MM.1S (cell line): Measurements from ENCODE around the gene SPINT1.

Experiments
- DNase-seq: peaks from one replicate; pipeline ENCODE4 v3.0.0-alpha.2; 2015
- H2AFZ ChIP-seq: fragments of 300-600 bp; sonication (generic); 2 replicates; pipeline ENCODE4 v1.6.0; 2016; ENCODE audit warnings: antibody characterized with exemption, low read length
- H3F3A ChIP-seq: fragments of 300-600 bp; sonication (generic); 2 replicates; pipeline ENCODE4 v1.6.1; 2016; ENCODE audit warnings: mild to moderate bottlenecking, antibody characterized with exemption, low read length, moderate library complexity, mixed read lengths; ENCODE audit not compliant: insufficient read depth
- H3K27ac ChIP-seq: fragments of 300-600 bp; sonication (generic); 2 replicates; pipeline ENCODE4 v1.5.1; 2016; ENCODE audit warnings: mild to moderate bottlenecking, low read length
- H3K27me3 ChIP-seq: fragments of 300-600 bp; sonication (generic); replicated peaks from 2 replicates; pipeline ENCODE4 v1.6.0; 2016; ENCODE audit warnings: low read length; ENCODE audit not compliant: insufficient read depth
- H3K36me3 ChIP-seq: fragments of 300-600 bp; sonication (generic); replicated peaks from 2 replicates; pipeline ENCODE4 v1.6.1; 2016; ENCODE audit warnings: mild to moderate bottlenecking, low read length, mixed read lengths; ENCODE audit not compliant: insufficient read depth
- H3K4me1 ChIP-seq: fragments of 300-600 bp; sonication (generic); 2 replicates; pipeline ENCODE4 v1.6.1; 2016; ENCODE audit warnings: low read length, mixed read lengths
- H3K4me2 ChIP-seq: fragments of 300-600 bp; sonication (generic); 2 replicates; pipeline ENCODE4 v1.6.0; 2016; ENCODE audit warnings: low read depth, low read length
- H3K4me3 ChIP-seq: fragments of 300-600 bp; sonication (generic); 2 replicates; pipeline ENCODE4 v1.5.1; 2016; ENCODE audit warnings: low read length, mixed read lengths
- H3K79me2 ChIP-seq: fragments of 300-600 bp; sonication (generic); 2 replicates; pipeline ENCODE4 v1.6.1; 2016; ENCODE audit warnings: mixed run types, low read length, mixed read lengths
- H3K9ac ChIP-seq: fragments of 300-600 bp; sonication (generic); 2 replicates; pipeline ENCODE4 v1.6.1; 2016; ENCODE audit warnings: low read length, mixed read lengths
- H3K9me2 ChIP-seq: fragments of 300-600 bp; sonication (generic); replicated peaks from 2 replicates; pipeline ENCODE4 v1.6.1; 2016; ENCODE audit warnings: mild to moderate bottlenecking, low read length, mixed read lengths; ENCODE audit not compliant: insufficient read depth
- H3K9me3 ChIP-seq: fragments of 300-600 bp; sonication (generic); replicated peaks from 2 replicates; pipeline ENCODE4 v1.6.1; 2016; ENCODE audit warnings: mild to moderate bottlenecking, low read length, mixed read lengths; ENCODE audit not compliant: insufficient read depth
- H4K20me1 ChIP-seq: fragments of 300-600 bp; sonication (generic); 2 replicates; pipeline ENCODE4 v1.6.1; 2016; ENCODE audit warnings: mild to moderate bottlenecking, low read length, moderate library complexity, mixed read lengths; ENCODE audit not compliant: insufficient read depth
- EZH2 ChIP-seq: fragments of 300-600 bp; sonication (generic); optimal IDR thresholded peaks from 2 replicates; pipeline ENCODE3; 2017; ENCODE audit warnings: low read depth, mild to moderate bottlenecking, antibody characterized with exemption, low read length, mixed read lengths
- EZH2phosphoT487 ChIP-seq: fragments of 300-600 bp; sonication (generic); IDR thresholded peaks from 2 replicates; pipeline ENCODE4 v1.6.1; 2018; ENCODE audit warnings: antibody characterized with exemption, low read length
- TF ChIP-seq, protein P1 (sequence below): fragments of 300-600 bp; sonication (generic); IDR thresholded peaks from 2 replicates; pipeline ENCODE4 v1.5.1; 2016; ENCODE audit warnings: antibody characterized with exemption, low read length, mixed read lengths

SPINT1 gene

DNA sequence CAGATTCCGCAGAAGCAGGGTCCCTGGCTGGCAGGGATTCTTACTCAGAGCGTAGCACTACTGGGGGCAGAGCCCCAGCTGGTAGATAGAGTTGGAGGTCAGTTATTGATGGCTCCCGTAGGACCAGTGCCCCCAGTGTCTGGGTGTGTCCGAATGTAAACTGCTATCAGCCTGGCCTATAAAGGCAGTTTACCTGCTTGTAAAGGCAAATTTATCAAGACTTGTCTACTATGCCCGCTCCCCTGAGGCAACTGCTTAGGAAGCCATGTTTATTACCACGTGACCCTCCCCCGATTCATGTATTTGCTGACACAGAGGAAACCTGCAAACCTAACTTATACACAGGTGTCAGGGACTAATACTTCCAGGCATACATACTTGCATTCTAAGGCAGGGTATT lies 14.7 kb upstream of the SPINT1 start:
- Histone ChIP-seq H3K4me1 (peaks cover 5% of the 10 kb centered on the region; the same call in 1 of the 2 replicates), H4K20me1 (no peaks in the 10 kb centered on the region), H3K27me3 (no peaks in the 10 kb centered on the region), H3F3A (no peaks in the 10 kb centered on the region; the same call in 1 of the 2 replicates), H3K4me3 (no peak overlapping the region), H3K79me2 (no peaks in the 10 kb centered on the region), H3K27ac (no peak overlapping the region), H3K36me3 (no peaks in the 10 kb centered on the region), H3K9me2 (no peaks in the 10 kb centered on the region), H3K9ac (no peak overlapping the region), H3K4me2 (no peak overlapping the region), H2AFZ (peak overlapping the region; percentile 51; the same call in 1 of the 2 replicates), H3K9me3 (no peaks in the 10 kb centered on the region)
- TF ChIP-seq, protein P1, sequence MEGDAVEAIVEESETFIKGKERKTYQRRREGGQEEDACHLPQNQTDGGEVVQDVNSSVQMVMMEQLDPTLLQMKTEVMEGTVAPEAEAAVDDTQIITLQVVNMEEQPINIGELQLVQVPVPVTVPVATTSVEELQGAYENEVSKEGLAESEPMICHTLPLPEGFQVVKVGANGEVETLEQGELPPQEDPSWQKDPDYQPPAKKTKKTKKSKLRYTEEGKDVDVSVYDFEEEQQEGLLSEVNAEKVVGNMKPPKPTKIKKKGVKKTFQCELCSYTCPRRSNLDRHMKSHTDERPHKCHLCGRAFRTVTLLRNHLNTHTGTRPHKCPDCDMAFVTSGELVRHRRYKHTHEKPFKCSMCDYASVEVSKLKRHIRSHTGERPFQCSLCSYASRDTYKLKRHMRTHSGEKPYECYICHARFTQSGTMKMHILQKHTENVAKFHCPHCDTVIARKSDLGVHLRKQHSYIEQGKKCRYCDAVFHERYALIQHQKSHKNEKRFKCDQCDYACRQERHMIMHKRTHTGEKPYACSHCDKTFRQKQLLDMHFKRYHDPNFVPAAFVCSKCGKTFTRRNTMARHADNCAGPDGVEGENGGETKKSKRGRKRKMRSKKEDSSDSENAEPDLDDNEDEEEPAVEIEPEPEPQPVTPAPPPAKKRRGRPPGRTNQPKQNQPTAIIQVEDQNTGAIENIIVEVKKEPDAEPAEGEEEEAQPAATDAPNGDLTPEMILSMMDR, result no peak
- TF ChIP-seq EZH2phosphoT487 (no peak), EZH2 (no peak)
- peak; percentile 37 for DNase-seq

DNA sequence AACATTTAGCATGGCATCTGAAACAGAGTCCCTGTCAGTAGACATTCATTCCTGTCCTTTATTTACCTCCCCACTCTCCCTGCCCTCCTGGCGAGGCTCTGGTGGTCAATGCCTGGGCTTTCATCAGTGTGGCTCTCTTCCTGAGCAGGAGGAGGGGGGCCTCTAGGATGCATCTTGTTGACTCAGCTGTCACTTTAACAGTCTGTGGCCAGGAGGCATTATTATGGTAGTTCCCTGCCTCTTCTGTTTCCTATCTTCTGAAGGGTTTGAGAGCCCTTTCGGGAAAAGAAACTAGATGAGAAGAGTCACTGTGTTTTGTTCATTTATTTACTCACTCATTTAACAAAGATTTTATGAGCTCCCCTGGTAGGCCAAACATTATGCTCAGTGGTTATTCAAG lies 13.0 kb upstream of the SPINT1 start:
- Histone ChIP-seq H3K9me2 (no peaks in the 10 kb centered on the region), H3K9ac (no peak overlapping the region), H4K20me1 (no peaks in the 10 kb centered on the region), H3K4me3 (no peak overlapping the region), H3K79me2 (no peaks in the 10 kb centered on the region), H3K36me3 (no peaks in the 10 kb centered on the region), H3K4me1 (peaks cover 5% of the 10 kb centered on the region; the same call in 1 of the 2 replicates), H3K9me3 (no peaks in the 10 kb centered on the region), H3K4me2 (no peak overlapping the region), H3K27me3 (no peaks in the 10 kb centered on the region), H3F3A (no peaks in the 10 kb centered on the region; the same call in 1 of the 2 replicates), H2AFZ (no peak overlapping the region), H3K27ac (no peak overlapping the region)
- no peak for TF ChIP-seq EZH2phosphoT487
- TF ChIP-seq, protein P1, result no peak
- TF ChIP-seq EZH2, result no peak
- no peak for DNase-seq

DNA sequence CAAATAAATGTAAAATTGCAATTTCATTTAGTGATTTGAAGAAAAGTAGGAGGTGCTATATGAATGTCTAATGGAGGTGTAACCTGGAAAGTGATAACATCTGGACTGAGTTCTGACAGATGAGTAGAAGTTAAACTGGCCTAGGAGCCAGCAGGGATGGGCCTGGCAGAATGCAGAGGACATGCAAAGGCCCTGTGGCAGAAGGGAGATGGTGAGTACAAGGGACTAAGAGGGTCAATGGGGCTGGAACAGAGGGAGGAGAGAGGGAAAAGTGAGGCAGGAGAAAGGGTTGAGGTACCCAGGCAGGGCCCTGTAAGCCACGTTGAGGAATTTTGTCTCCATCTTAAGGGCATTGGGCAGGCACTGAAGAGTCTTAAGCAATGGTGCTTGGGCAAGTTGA lies 12.0 kb upstream of the SPINT1 start:
- Histone ChIP-seq H3K79me2 (no peaks in the 10 kb centered on the region), H4K20me1 (no peaks in the 10 kb centered on the region), H3K27ac (no peak overlapping the region), H3K9ac (no peak overlapping the region), H3K36me3 (no peaks in the 10 kb centered on the region), H3K9me2 (no peaks in the 10 kb centered on the region), H3K4me3 (no peak overlapping the region), H3K9me3 (no peaks in the 10 kb centered on the region), H3K4me2 (no peak overlapping the region), H2AFZ (no peak overlapping the region), H3K4me1 (peaks cover 5% of the 10 kb centered on the region; the same call in 1 of the 2 replicates), H3K27me3 (no peaks in the 10 kb centered on the region), H3F3A (no peaks in the 10 kb centered on the region; the same call in 1 of the 2 replicates)
- DNase-seq, result no peak
- TF ChIP-seq EZH2 (no peak), EZH2phosphoT487 (no peak)
- TF ChIP-seq, protein P1, result no peak
